H9 (cell line): ENCODE data around the gene ABCG1. TPM values are rescaled to one million over a fixed set of nuclear protein-coding genes. Genes with fewer than 3 reads are reported as not detected.

Experiments used
- DNase-seq: peaks from one replicate; pipeline ENCODE4 v3.0.0-alpha.2; 2017
- H2AFZ ChIP-seq: one replicate; pipeline ENCODE4 v1.6.1; 2013; ENCODE audit warnings: mild to moderate bottlenecking, low read length, control low read depth, moderate library complexity
- H2AK5ac ChIP-seq: 2 replicates; pipeline ENCODE4 v1.6.1; 2013; ENCODE audit warnings: low read length, control low read depth, mixed read lengths; ENCODE audit not compliant: insufficient read length
- H2BK120ac ChIP-seq: one replicate; pipeline ENCODE4 v1.6.1; 2013; ENCODE audit warnings: low read depth, mild to moderate bottlenecking, low read length, control low read depth, inconsistent platforms; ENCODE audit not compliant: poor library complexity, severe bottlenecking
- H2BK12ac ChIP-seq: 2 replicates; pipeline ENCODE4 v1.6.1; 2013; ENCODE audit warnings: low read length, control low read depth, mixed read lengths, low read depth; ENCODE audit not compliant: insufficient read length
- H2BK15ac ChIP-seq: 2 replicates; pipeline ENCODE4 v1.6.1; 2013; ENCODE audit warnings: low read depth, low read length, control low read depth
- H2BK20ac ChIP-seq: one replicate; pipeline ENCODE4 v1.6.1; 2013; ENCODE audit warnings: low read depth, mild to moderate bottlenecking, low read length, control low read depth, inconsistent platforms; ENCODE audit not compliant: poor library complexity, severe bottlenecking
- H2BK5ac ChIP-seq: 2 replicates; pipeline ENCODE4 v1.6.1; 2013; ENCODE audit warnings: low read length, control low read depth, mixed read lengths; ENCODE audit not compliant: insufficient read length
- H3K14ac ChIP-seq: 2 replicates; pipeline ENCODE4 v1.6.1; 2013; ENCODE audit warnings: low read length, control low read depth; ENCODE audit not compliant: insufficient read depth
- H3K18ac ChIP-seq: 2 replicates; pipeline ENCODE4 v1.6.1; 2013; ENCODE audit warnings: low read depth, mild to moderate bottlenecking, mixed read lengths, low read length, control low read depth; ENCODE audit not compliant: insufficient read length
- H3K23ac ChIP-seq: 2 replicates; pipeline ENCODE4 v1.6.1; 2013; ENCODE audit warnings: low read length, control low read depth, mixed read lengths, low read depth; ENCODE audit not compliant: insufficient read length
- H3K23me2 ChIP-seq: 2 replicates; pipeline ENCODE4 v1.6.1; 2013; ENCODE audit warnings: low read depth, mild to moderate bottlenecking, mixed read lengths, low read length, control low read depth; ENCODE audit not compliant: insufficient read length, poor library complexity, severe bottlenecking
- H3K27ac ChIP-seq: 2 replicates; pipeline ENCODE4 v1.5.1; 2013; ENCODE audit warnings: low read length, control low read depth, mixed read lengths, low read depth; ENCODE audit not compliant: insufficient read length
- H3K27me3 ChIP-seq: 2 replicates; pipeline ENCODE4 v1.6.1; 2013; ENCODE audit warnings: low read length, control low read depth, inconsistent platforms; ENCODE audit not compliant: insufficient read depth
- H3K4ac ChIP-seq: 2 replicates; pipeline ENCODE4 v1.6.1; 2013; ENCODE audit warnings: low read depth, mild to moderate bottlenecking, control low read depth, inconsistent platforms, low read length, moderate library complexity
- H3K4me1 ChIP-seq: 2 replicates; pipeline ENCODE4 v1.6.1; 2013; ENCODE audit warnings: low read length, control low read depth, inconsistent platforms; ENCODE audit not compliant: insufficient read depth
- H3K4me2 ChIP-seq: 2 replicates; pipeline ENCODE4 v1.6.1; 2013; ENCODE audit warnings: low read length, control low read depth, mixed read lengths; ENCODE audit not compliant: insufficient read length, insufficient read depth
- H3K56ac ChIP-seq: 2 replicates; pipeline ENCODE4 v1.6.1; 2013; ENCODE audit warnings: low read depth, mild to moderate bottlenecking, mixed read lengths, low read length, control low read depth; ENCODE audit not compliant: insufficient read length
- H3K79me1 ChIP-seq: 2 replicates; pipeline ENCODE4 v1.6.1; 2013; ENCODE audit warnings: low read depth, mild to moderate bottlenecking, moderate library complexity, low read length, control low read depth, inconsistent platforms; ENCODE audit not compliant: insufficient read depth, poor library complexity, severe bottlenecking
- H3K79me2 ChIP-seq: 2 replicates; pipeline ENCODE4 v1.6.1; 2013; ENCODE audit warnings: low read length, control low read depth, inconsistent platforms; ENCODE audit not compliant: insufficient read depth
- H3K9ac ChIP-seq: 2 replicates; pipeline ENCODE4 v1.6.1; 2013; ENCODE audit warnings: low read length, control low read depth, mixed read lengths; ENCODE audit not compliant: insufficient read length; ENCODE audit errors: extremely low read depth
- H3K9me3 ChIP-seq: one replicate; pipeline ENCODE4 v1.6.1; 2013; ENCODE audit warnings: low read depth, low read length, inconsistent platforms; ENCODE audit not compliant: control insufficient read depth
- H3T11ph ChIP-seq: one replicate; pipeline ENCODE4 v1.6.1; 2013; ENCODE audit warnings: mild to moderate bottlenecking, low read length, control low read depth, inconsistent platforms
- H4K20me1 ChIP-seq: one replicate; pipeline ENCODE4 v1.6.1; 2013; ENCODE audit not compliant: control insufficient read depth, insufficient read length, insufficient read depth
- H4K5ac ChIP-seq: 2 replicates; pipeline ENCODE4 v1.6.1; 2013; ENCODE audit warnings: low read depth, mild to moderate bottlenecking, mixed read lengths, low read length, control low read depth; ENCODE audit not compliant: insufficient read length
- H4K8ac ChIP-seq: replicated peaks from 2 replicates; pipeline ENCODE4 v1.6.1; 2013; ENCODE audit warnings: low read length, control low read depth, mixed read lengths, low read depth; ENCODE audit not compliant: insufficient read length
- H4K91ac ChIP-seq: 2 replicates; pipeline ENCODE4 v1.6.1; 2013; ENCODE audit warnings: low read depth, mild to moderate bottlenecking, moderate library complexity, mixed read lengths, low read length, control low read depth; ENCODE audit not compliant: insufficient read length
- H3K27ac Mint-ChIP-seq, 3 experiments: 2 replicates in 2 of 3; 3 replicates in 1 of 3; pipeline ENCODE4 v1.8.0; 2020 to 2021; ENCODE audit warnings: mixed read lengths in 3 of 3, mild to moderate bottlenecking in 1 of 3, moderate library complexity in 1 of 3
- H3K27me3 Mint-ChIP-seq: 2 replicates; pipeline ENCODE4 v1.8.0; 2021; ENCODE audit warnings: low read depth, mild to moderate bottlenecking, moderate library complexity, mixed read lengths
- H3K36me3 Mint-ChIP-seq, 3 experiments: 2 replicates in 2 of 3; 3 replicates in 1 of 3; pipeline ENCODE4 v1.8.0; 2020 to 2021; ENCODE audit warnings: low read depth in 3 of 3, mixed read lengths in 3 of 3; ENCODE audit not compliant: insufficient read depth in 1 of 3
- H3K4me1 Mint-ChIP-seq, 2 experiments: 2 replicates each; pipeline ENCODE4 v1.8.0; 2020; ENCODE audit warnings: mixed read lengths in 2 of 2
- H3K4me3 Mint-ChIP-seq, 2 experiments: 2 replicates in 1 of 2; 3 replicates in 1 of 2; pipeline ENCODE4 v1.8.0; 2020 to 2021; ENCODE audit warnings: mild to moderate bottlenecking in 2 of 2, mixed read lengths in 2 of 2, moderate library complexity in 1 of 2
- H3K9me3 Mint-ChIP-seq, 2 experiments: 2 replicates in 1 of 2; 3 replicates in 1 of 2; pipeline ENCODE4 v1.8.0; 2020; ENCODE audit warnings: mild to moderate bottlenecking in 2 of 2, mixed read lengths in 2 of 2, moderate library complexity in 1 of 2
- WGBS: extraction: QIAGEN DNeasy Blood & Tissue Kit; methylation state at CpG from one replicate; pipeline ENCODE4 v1.1.7; 2013; ENCODE audit warnings: missing lambda C conversion rate, low lambda C conversion rate, mixed read lengths; ENCODE audit not compliant: insufficient read length; ENCODE audit errors: extremely low coverage; 5-methylcytosine and 5-hydroxymethylcytosine counted together
- total RNA-seq: library from RNA; stranded (reverse); gene quantifications from 2 replicates; pipeline ENCODE4 v1.2.1, GENCODE V29; 2021
- TF ChIP-seq, protein P1 (sequence below): fragments of 200-600 bp; sonication (generic); conservative IDR thresholded peaks from 3 replicates; pipeline ENCODE4 v1.8.0; 2021; ENCODE audit warnings: antibody characterized with exemption, mild to moderate bottlenecking

ABCG1 gene
- total RNA-seq, 1 experiment from 2014 or later, result 0.83 TPM

DNA sequence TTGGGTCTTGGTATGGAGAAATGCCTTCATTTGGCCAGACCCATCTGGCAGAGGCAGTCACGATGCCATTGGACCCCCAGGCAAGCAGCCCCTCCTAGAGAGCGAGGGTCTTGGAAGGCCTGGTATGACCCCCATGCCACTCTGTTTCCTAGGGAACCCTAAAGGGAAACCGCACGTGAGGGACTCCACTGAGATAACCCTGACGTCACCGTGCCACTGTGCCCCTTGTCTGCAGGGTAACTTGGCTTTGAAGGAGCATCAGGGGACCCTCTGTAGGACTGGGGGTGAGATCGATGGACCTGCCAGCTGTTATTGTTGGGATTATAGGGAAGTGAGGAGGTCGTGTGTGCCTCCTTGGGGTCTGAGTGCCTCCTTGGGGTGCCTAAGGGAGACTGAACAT, 34.5 kb downstream of the ABCG1 start:
- Mint-ChIP-seq H3K4me3 (no peak overlapping the region), H3K27ac (no peak overlapping the region), H3K36me3 (no peaks in the 10 kb centered on the region), H3K4me1 (peaks cover 5 to 10% of the 10 kb centered on the region in 2 experiments; a peak in 3 of 4 replicates), H3K27me3 (peaks cover 25% of the 10 kb centered on the region), H3K9me3 (no peaks in the 10 kb centered on the region)
- H2BK20ac ChIP-seq, result no peak overlapping the region
- H3K56ac ChIP-seq, result no peak overlapping the region
- no peak overlapping the region for H2BK12ac ChIP-seq
- no peak overlapping the region for H3K9ac ChIP-seq
- H3K27me3 ChIP-seq, result no peaks in the 10 kb centered on the region
- H3K27ac ChIP-seq, result no peak overlapping the region
- H3K79me2 ChIP-seq, result no peaks in the 10 kb centered on the region
- no peak overlapping the region for H3K4me2 ChIP-seq
- no peak overlapping the region for H3T11ph ChIP-seq
- no peak overlapping the region for H2BK5ac ChIP-seq
- no peak overlapping the region; the same call in 1 of the 2 replicates for H3K14ac ChIP-seq
- H4K91ac ChIP-seq, result no peak overlapping the region
- H2AFZ ChIP-seq, result no peak overlapping the region
- H2BK15ac ChIP-seq, result no peak overlapping the region
- H4K5ac ChIP-seq, result no peak overlapping the region
- H3K23ac ChIP-seq, result no peak overlapping the region
- H3K9me3 ChIP-seq, result no peaks in the 10 kb centered on the region
- no peaks in the 10 kb centered on the region for H3K79me1 ChIP-seq
- H3K4me1 ChIP-seq, result no peaks in the 10 kb centered on the region
- H2AK5ac ChIP-seq, result no peak overlapping the region
- H3K4ac ChIP-seq, result no peak overlapping the region
- H2BK120ac ChIP-seq, result no peak overlapping the region
- no peaks in the 10 kb centered on the region for H3K23me2 ChIP-seq
- H4K8ac ChIP-seq, result no peak overlapping the region
- no peak overlapping the region for H3K18ac ChIP-seq
- DNase-seq, result no peak
- TF ChIP-seq, protein P1, sequence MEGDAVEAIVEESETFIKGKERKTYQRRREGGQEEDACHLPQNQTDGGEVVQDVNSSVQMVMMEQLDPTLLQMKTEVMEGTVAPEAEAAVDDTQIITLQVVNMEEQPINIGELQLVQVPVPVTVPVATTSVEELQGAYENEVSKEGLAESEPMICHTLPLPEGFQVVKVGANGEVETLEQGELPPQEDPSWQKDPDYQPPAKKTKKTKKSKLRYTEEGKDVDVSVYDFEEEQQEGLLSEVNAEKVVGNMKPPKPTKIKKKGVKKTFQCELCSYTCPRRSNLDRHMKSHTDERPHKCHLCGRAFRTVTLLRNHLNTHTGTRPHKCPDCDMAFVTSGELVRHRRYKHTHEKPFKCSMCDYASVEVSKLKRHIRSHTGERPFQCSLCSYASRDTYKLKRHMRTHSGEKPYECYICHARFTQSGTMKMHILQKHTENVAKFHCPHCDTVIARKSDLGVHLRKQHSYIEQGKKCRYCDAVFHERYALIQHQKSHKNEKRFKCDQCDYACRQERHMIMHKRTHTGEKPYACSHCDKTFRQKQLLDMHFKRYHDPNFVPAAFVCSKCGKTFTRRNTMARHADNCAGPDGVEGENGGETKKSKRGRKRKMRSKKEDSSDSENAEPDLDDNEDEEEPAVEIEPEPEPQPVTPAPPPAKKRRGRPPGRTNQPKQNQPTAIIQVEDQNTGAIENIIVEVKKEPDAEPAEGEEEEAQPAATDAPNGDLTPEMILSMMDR, result no peak
- H4K20me1 ChIP-seq, result no peaks in the 10 kb centered on the region
- no CpG with 5 or more reads among the region's 8 CpGs for WGBS
